WERI-Rb-1 (cell line): ENCODE data around the gene ITPRIPL2.
A peak's percentile ranks its signal among the peaks of the same experiment; 100 is the strongest.

ENCODE experiments used
- DNase-seq: peaks from one replicate; pipeline ENCODE4 v3.0.0-alpha.2; 2020
- H3K27ac ChIP-seq: fragments of 250-450 bp; sonication (Bioruptor Pico); 2 replicates; pipeline ENCODE4 v1.5.1; 2020; ENCODE audit warnings: mild to moderate bottlenecking, moderate library complexity
- H3K27me3 ChIP-seq: fragments of 250-450 bp; sonication (Bioruptor Pico); 2 replicates; pipeline ENCODE4 v1.5.1; 2021; ENCODE audit warnings: mild to moderate bottlenecking, low read depth, moderate library complexity; ENCODE audit not compliant: insufficient read depth, severe bottlenecking
- H3K36me3 ChIP-seq: fragments of 250-450 bp; sonication (Bioruptor Pico); 2 replicates; pipeline ENCODE4 v1.5.1; 2020; ENCODE audit warnings: mild to moderate bottlenecking, moderate library complexity
- H3K4me3 ChIP-seq: 2 replicates; pipeline ENCODE4 v1.5.1; 2011; ENCODE audit warnings: low read depth, mild to moderate bottlenecking, control low read depth, low read length
- H3K9me3 ChIP-seq: fragments of 250-450 bp; sonication (Bioruptor Pico); 2 replicates; pipeline ENCODE4 v1.5.1; 2021; ENCODE audit warnings: mild to moderate bottlenecking, moderate library complexity; ENCODE audit not compliant: severe bottlenecking
- CTCF ChIP-seq: IDR thresholded peaks from 2 replicates; pipeline ENCODE4 v1.5.1; 2011; ENCODE audit warnings: low read depth, mild to moderate bottlenecking, control low read depth, inconsistent platforms, low read length

ITPRIPL2 gene

GRCh38 chr16:19084879-19085278 lies 28.9 kb upstream of the ITPRIPL2 start:
- DNase-seq = no peak
- H3K9me3 ChIP-seq = no peaks in the 10 kb centered on the region
- H3K4me3 ChIP-seq = no peak overlapping the region
- H3K36me3 ChIP-seq = no peaks in the 10 kb centered on the region
- no peaks in the 10 kb centered on the region for H3K27me3 ChIP-seq
- H3K27ac ChIP-seq = no peak overlapping the region
- no peak for TF ChIP-seq CTCF

GRCh38 chr16:19085679-19086200 lies 28.0 kb upstream of the ITPRIPL2 start:
- no peak for TF ChIP-seq CTCF
- no peaks in the 10 kb centered on the region for H3K9me3 ChIP-seq
- H3K4me3 ChIP-seq = no peak overlapping the region
- no peaks in the 10 kb centered on the region for H3K27me3 ChIP-seq
- no peak for DNase-seq
- no peaks in the 10 kb centered on the region for H3K36me3 ChIP-seq
- no peak overlapping the region for H3K27ac ChIP-seq

- no peak overlapping the region for H3K27ac ChIP-seq
- no peaks in the 10 kb centered on the region for H3K27me3 ChIP-seq
- no peaks in the 10 kb centered on the region for H3K9me3 ChIP-seq
- TF ChIP-seq CTCF = peak; percentile 91
- H3K36me3 ChIP-seq = no peaks in the 10 kb centered on the region
- peak; percentile 85 for DNase-seq
- peak overlapping the region; percentile 16 for H3K4me3 ChIP-seq
Observed at GRCh38 chr16:19086322-19087199, 27.2 kb upstream of the ITPRIPL2 start.

GRCh38 chr16:19088341-19088916 lies 25.3 kb upstream of the ITPRIPL2 start:
- Histone ChIP-seq H3K36me3 (no peaks in the 10 kb centered on the region), H3K27ac (no peak overlapping the region), H3K4me3 (no peak overlapping the region), H3K27me3 (no peaks in the 10 kb centered on the region), H3K9me3 (no peaks in the 10 kb centered on the region)
- DNase-seq = no peak
- no peak for TF ChIP-seq CTCF

- Histone ChIP-seq H3K27ac (no peak overlapping the region), H3K4me3 (no peak overlapping the region), H3K36me3 (no peaks in the 10 kb centered on the region), H3K27me3 (no peaks in the 10 kb centered on the region), H3K9me3 (no peaks in the 10 kb centered on the region)
- TF ChIP-seq CTCF = no peak
- DNase-seq = no peak
Observed at GRCh38 chr16:19089410-19089955, 24.3 kb upstream of the ITPRIPL2 start.
